ENCODE results near the gene NABP2.

NABP2 gene

DNA sequence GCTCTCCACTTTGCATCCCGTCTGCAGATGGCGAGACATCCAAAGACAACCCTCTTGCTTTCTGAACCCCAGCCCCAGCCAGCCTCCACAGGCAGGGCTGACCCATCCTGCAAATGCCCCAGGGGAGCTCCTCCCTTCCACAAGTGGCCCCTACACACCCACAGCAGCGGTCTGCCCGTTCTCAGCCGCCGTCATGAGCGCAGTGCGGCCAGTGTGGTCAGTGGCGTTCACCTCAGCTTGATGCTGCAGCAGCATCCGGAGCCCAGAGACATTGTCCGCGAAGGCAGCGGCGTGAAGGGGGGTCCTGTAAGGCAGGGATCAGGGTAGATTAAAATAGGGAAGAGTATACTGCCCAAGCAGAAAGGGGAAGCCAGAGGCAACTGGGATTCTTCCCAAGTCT, 20.4 kb downstream of the NABP2 start:
- TF ChIP-seq, protein P1, sequence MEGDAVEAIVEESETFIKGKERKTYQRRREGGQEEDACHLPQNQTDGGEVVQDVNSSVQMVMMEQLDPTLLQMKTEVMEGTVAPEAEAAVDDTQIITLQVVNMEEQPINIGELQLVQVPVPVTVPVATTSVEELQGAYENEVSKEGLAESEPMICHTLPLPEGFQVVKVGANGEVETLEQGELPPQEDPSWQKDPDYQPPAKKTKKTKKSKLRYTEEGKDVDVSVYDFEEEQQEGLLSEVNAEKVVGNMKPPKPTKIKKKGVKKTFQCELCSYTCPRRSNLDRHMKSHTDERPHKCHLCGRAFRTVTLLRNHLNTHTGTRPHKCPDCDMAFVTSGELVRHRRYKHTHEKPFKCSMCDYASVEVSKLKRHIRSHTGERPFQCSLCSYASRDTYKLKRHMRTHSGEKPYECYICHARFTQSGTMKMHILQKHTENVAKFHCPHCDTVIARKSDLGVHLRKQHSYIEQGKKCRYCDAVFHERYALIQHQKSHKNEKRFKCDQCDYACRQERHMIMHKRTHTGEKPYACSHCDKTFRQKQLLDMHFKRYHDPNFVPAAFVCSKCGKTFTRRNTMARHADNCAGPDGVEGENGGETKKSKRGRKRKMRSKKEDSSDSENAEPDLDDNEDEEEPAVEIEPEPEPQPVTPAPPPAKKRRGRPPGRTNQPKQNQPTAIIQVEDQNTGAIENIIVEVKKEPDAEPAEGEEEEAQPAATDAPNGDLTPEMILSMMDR (IDR thresholded peaks at IDR 0.05), result no peak
- TF ChIP-seq ZFX (IDR thresholded peaks at IDR 0.05; ENCODE audit: borderline replicate concordance), result no peak
- H3K27ac ChIP-seq, result no peak overlapping the region

DNA sequence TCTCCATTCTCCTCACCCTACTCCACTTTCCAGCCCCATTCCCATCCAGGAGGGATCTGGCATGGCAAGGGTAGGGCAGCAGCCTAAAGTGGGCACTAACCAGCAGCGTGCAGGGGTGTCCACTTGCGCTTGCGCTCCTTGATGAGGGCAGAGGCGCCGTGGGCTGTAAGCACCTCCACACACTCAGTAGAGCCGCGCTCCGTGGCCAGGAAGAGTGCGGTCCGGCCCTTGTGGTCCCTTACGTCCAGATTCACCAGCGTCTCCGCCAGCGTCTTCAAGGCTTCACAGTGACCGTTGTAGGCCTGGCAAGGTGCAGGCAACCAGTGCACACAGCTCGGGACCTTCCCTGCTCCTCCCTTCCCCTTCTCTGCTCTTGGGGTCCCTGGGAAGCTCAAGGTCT, 23.8 kb downstream of the NABP2 start:
- TF ChIP-seq ZFX (IDR thresholded peaks at IDR 0.05; ENCODE audit: borderline replicate concordance), result no peak
- TF ChIP-seq, protein P1 (IDR thresholded peaks at IDR 0.05), result no peak
- H3K27ac ChIP-seq, result no peak overlapping the region

DNA sequence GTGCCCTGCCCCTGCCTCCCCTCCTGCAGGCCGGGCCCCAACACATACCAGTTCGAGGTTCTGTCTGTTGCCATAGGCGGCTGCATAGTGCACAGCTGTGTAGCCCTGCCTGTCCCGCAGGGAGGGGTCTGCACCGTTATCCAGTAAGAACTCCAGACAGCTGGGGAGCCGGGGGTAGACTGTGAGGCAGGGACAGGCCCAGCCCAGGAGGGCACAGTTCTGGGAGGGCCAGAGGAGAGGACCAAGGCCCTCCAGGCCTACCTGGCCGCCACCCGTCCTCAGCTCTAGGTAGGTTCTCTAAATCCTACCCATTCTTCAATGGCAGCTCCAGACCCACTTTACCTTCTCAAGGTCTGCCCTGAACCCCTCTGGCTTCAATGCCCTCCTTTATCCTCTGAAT, 24.6 kb downstream of the NABP2 start:
- H3K27ac ChIP-seq, result no peak overlapping the region
- TF ChIP-seq, protein P1 (IDR thresholded peaks at IDR 0.05), result no peak
- no peak for TF ChIP-seq ZFX (IDR thresholded peaks at IDR 0.05; ENCODE audit: borderline replicate concordance)

DNA sequence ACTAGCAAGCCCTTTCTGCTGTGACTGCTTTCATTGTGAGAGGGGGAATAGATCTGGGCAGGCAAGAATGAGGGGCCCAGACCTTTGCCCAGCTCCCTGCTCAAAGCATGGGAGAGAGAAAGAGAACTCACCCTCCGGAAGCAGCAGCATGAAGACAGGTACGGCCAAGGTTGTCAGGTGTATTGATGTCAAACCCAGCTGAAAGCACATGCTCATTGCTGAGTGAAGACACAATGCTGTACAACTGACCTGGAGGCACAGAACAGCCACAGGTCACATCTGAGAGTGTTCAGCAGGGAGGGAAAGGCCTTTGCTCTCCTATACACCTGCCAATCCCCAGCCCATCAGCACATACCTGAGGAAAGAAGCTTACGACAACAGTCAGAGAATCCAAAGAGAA, 28.5 kb downstream of the NABP2 start:
- 0 out of 2 replicates have a peak overlapping the region, but pooled peaks have one; percentile 12 for H3K27ac ChIP-seq
- TF ChIP-seq ZFX (IDR thresholded peaks at IDR 0.05; ENCODE audit: borderline replicate concordance), result no peak
- TF ChIP-seq, protein P1 (IDR thresholded peaks at IDR 0.05), result no peak

DNA sequence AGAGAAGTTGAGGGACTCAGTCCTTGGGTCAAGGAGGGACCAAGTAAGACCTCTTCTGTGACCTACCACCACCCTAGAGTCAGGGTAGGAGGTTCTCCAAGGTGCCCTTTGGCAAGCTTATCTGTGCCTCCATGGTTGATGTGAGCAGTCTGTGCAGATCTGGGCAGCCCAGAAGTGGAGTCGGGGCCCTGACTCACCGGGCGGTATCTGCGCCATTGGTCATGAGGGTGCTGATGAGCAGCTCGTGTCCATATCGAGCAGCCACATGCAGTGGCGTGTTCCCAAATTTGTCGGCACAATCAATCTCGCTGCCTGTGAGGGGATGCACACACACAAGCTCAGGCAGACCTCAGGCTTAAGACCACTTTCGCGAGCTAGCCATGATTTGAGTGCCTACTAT, 28.9 kb downstream of the NABP2 start:
- TF ChIP-seq, protein P1 (IDR thresholded peaks at IDR 0.05), result no peak
- no peak for TF ChIP-seq ZFX (IDR thresholded peaks at IDR 0.05; ENCODE audit: borderline replicate concordance)
- no peak overlapping the region for H3K27ac ChIP-seq

DNA sequence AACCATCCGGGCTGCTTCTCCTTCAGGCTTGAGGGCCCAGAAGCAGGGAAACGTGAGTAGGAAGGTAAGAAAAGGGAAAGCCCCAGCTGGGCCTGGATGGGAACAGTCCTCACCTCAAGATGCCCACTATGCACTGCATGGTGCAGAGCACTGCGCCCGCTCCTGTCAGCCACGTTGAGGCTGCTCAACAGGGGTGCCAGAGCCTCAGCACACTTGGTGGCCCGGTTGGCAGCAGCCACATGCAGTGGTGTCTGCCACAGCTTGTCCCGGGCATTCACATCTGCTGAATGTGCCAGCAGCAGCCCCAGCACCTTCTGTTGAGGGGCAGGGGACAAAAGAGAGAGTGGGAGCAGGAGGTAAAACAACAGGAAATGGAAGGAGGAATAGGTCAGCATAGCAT, 31.5 kb downstream of the NABP2 start:
- no peak overlapping the region for H3K27ac ChIP-seq
- no peak for TF ChIP-seq ZFX (IDR thresholded peaks at IDR 0.05; ENCODE audit: borderline replicate concordance)
- TF ChIP-seq, protein P1 (IDR thresholded peaks at IDR 0.05), result no peak

DNA sequence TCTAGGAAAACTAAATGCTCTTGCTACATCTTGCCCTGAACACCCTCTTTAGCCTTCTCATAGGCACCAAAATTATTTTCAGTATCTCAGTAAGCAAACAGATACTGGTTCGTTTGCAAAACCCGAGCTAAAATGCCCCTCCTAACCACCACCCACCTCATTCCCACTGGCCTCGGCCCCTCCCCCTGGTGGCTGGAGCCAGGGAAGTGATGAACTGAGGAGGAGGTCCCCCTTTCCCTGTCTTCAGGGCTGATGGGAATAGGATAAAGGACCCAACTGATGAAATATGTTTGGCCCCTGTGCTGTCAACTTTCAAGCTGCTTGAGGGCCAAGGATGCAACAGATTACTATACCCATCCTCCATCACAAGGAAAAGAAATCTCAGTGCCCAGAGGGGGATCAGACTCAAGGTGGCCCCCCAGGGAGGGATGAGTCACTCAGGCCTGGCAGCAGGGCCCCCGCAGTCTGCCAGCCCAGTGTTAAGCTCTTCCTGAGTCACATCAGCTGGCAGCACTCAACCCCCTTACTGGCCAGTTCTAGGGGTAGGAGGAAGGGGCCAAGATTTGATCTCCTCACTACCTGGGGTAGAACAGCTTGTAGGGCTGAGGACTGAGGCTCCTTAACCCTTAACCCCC, 32.3 kb downstream of the NABP2 start:
- H3K27ac ChIP-seq, result peak overlapping the region; percentile 81
- no peak for TF ChIP-seq ZFX (IDR thresholded peaks at IDR 0.05; ENCODE audit: borderline replicate concordance)
- TF ChIP-seq, protein P1 (IDR thresholded peaks at IDR 0.05), result no peak

All from 22Rv1 (cell line).